Measurements from ENCODE around the gene F8A2. TPM values are rescaled to one million over a fixed set of nuclear protein-coding genes. Genes with fewer than 3 reads are reported as not detected.
"Not testable (repeated sequence)": the region's sequence is repeated elsewhere in the genome, so short reads cannot be mapped to it uniquely, and the experiment has no call there.

Gene F8A2
- total RNA-seq (2011; cell fraction: chromatin; rRNA removed; ENCODE audit: low replicate concordance) = not detected in 2 replicates
- total RNA-seq (2011; cell fraction: nucleolus; rRNA removed) = not detected in 2 replicates
- not detected in 2 replicates for total RNA-seq (2011; cell fraction: nucleoplasm; rRNA removed)
- total RNA-seq (2014; rRNA removed) (not detected in 2 replicates), total RNA-seq (2014; rRNA removed; fragmentation: Illumina TruSeq; extraction: Trizol) (not detected in 2 replicates), total RNA-seq (2015; rRNA removed; fragmentation: Illumina TruSeq; extraction: Trizol) (not detected in 2 replicates), total RNA-seq (2021) (0.27 TPM in 1 of 2 replicates, not detected in the other), polyA plus RNA-seq (2011; rRNA removed) (not detected in 2 replicates), polyA plus RNA-seq (2014; fragmentation: Illumina TruSeq; extraction: Trizol) (not detected in 2 replicates), polyA plus RNA-seq (2014; fragmentation: Nextera tagmentation; extraction: Ambion mirVana) (not detected), polyA plus RNA-seq (2014; rRNA removed) (not detected in 2 replicates), polyA minus RNA-seq (2011; rRNA and poly(A)+ RNA removed) (not detected in 2 replicates), Bru-seq, nascent RNA (not detected), BruChase-seq, experiment 1, labeled RNA remaining after a 2-hour chase (not detected), BruChase-seq, experiment 2, labeled RNA remaining after a 6-hour chase (not detected)
- polyA plus RNA-seq (2011; cell fraction: cytosol; rRNA removed) = not detected in 2 replicates
- polyA plus RNA-seq (2011; cell fraction: nucleus; rRNA removed) = not detected in 2 replicates
- polyA plus RNA-seq (2012) = not detected in 2 replicates
- polyA minus RNA-seq (2011; cell fraction: cytosol; rRNA and poly(A)+ RNA removed) = not detected in 2 replicates
- polyA minus RNA-seq (2011; cell fraction: nucleus; rRNA and poly(A)+ RNA removed) = not detected in 2 replicates
- long read RNA-seq, experiment 1 = 0 reads
- long read RNA-seq, experiment 2 = 0 reads
- long read RNA-seq, experiment 3 = 0 reads

DNA sequence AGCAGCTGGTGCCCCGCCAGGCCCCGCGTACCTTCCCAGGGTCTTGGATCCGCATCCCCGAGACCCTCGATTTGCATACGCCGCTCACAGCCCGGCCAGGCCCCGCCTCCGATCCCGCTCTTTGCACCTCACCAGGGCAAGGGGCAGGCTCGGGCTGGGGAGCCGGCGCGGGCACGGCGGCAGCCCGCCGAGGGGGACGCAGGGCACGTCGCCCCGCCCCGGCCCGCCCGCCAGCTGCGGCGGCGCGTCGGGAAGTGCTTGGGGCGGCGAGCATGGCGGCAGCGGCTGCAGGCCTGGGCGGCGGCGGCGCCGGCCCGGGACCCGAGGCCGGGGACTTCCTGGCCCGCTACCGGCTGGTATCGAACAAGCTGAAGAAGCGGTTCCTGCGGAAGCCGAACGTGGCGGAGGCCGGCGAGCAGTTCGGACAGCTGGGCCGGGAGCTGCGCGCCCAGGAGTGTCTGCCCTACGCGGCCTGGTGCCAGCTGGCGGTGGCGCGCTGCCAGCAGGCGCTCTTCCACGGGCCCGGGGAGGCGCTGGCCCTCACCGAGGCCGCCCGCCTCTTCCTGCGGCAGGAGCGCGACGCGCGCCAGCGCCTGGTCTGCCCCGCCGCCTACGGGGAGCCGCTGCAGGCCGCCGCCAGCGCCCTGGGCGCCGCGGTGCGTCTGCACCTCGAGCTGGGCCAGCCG lies at the start of gene F8A2:
TSS of gene F8A2 (plus strand) at position 253 of the 686 bp plus-strand sequence. CDS start at position 273, 20 bp downstream.
- H3K27me3 ChIP-seq (ENCODE audit: control insufficient read depth in 2 of 2, insufficient read depth in 2 of 2, low read length in 2 of 2); H3K9ac ChIP-seq (ENCODE audit: insufficient read depth in 1 of 2, low read depth in 2 of 2, low read length in 2 of 2); POLR2A ChIA-PET; H2AFZ ChIP-seq (ENCODE audit: low read depth, low read length); ATAC-seq; H3K9me3 ChIP-seq (replicated peaks; ENCODE audit: control insufficient read depth, insufficient read depth, low read depth, low read length); H3K79me2 ChIP-seq (ENCODE audit: control insufficient read depth, insufficient read depth, low read length); H4K20me1 ChIP-seq (replicated peaks; ENCODE audit: control insufficient read depth, insufficient read depth, low read length); H3K4me2 ChIP-seq (ENCODE audit: insufficient read depth, low read length); H3K4me3 ChIP-seq; CTCF ChIA-PET (ENCODE audit: low intra/inter-chr PET ratio); H3K9me1 ChIP-seq (ENCODE audit: control insufficient read depth, insufficient read depth, low read length); FAIRE-seq; in situ Hi-C loops (cut with MboI); intact Hi-C loops (cut with micrococcal nuclease); BruUV-seq (replicated peaks); H3K27ac ChIP-seq (ENCODE audit: extremely low read depth, low read depth, low read length); DNase-seq (ENCODE audit: extremely low read depth in 1 of 4, low spot score in 3 of 4); H3K4me1 ChIP-seq (replicated peaks in 1 of 2; ENCODE audit: control insufficient read depth in 2 of 2, insufficient read depth in 2 of 2, low read length in 2 of 2); H3K36me3 ChIP-seq (ENCODE audit: control insufficient read depth, insufficient read depth, low read length): not testable (repeated sequence)
- WGBS (ENCODE audit: insufficient coverage, low coverage, missing lambda C conversion rate) = no CpG with 5 or more reads among the region's 90 CpGs
